ENCODE measurements around the gene XPNPEP1.

- TF ChIP-seq CTCF (IDR thresholded peaks at IDR 0.05; ENCODE audit: low read depth, low read length, poor library complexity, severe bottlenecking) = no peak
- TF ChIP-seq EZH2phosphoT487 (IDR thresholded peaks at IDR 0.05; ENCODE audit: borderline replicate concordance, low read length) = no peak
These were observed 27.5 kb downstream of the XPNPEP1 start for GRCh38 chr10:109895848-109896247.

All from DOHH2 (cell line).